T-helper 2 cell (primary cell): ENCODE data around the gene SRCIN1.

Experiments
- DNase-seq, 5 experiments: peaks; one replicate each; pipeline versions ENCODE4 v3.0.0 to v3.0.0-alpha.2; 2012 to 2022

SRCIN1 gene

GRCh38 chr17:38578229-38579082 is 27.3 kb downstream of the SRCIN1 start:
- no peak for DNase-seq

GRCh38 chr17:38577645-38578173 is 28.0 kb downstream of the SRCIN1 start:
- DNase-seq: no peak

GRCh38 chr17:38577244-38577643 is 28.5 kb downstream of the SRCIN1 start:
- no peak for DNase-seq

- no peak for DNase-seq
Observed at GRCh38 chr17:38575781-38576180, 30.0 kb downstream of the SRCIN1 start.

- no peak for DNase-seq
Observed at GRCh38 chr17:38574712-38575111, 31.0 kb downstream of the SRCIN1 start.

GRCh38 chr17:38572669-38573365 is 32.9 kb downstream of the SRCIN1 start:
- DNase-seq: no peak

- DNase-seq: no peak
Observed at GRCh38 chr17:38571833-38572668, 33.7 kb downstream of the SRCIN1 start.

- no peak for DNase-seq
Observed at GRCh38 chr17:38569701-38570512, 35.8 kb downstream of the SRCIN1 start.

GRCh38 chr17:38568845-38569510 is 36.8 kb downstream of the SRCIN1 start:
- DNase-seq: no peak

- no peak for DNase-seq
Observed at GRCh38 chr17:38568274-38568673, 37.5 kb downstream of the SRCIN1 start.

- DNase-seq: no peak
Observed at GRCh38 chr17:38567350-38567749, 38.4 kb downstream of the SRCIN1 start.

GRCh38 chr17:38566666-38567031 is 39.1 kb downstream of the SRCIN1 start:
- no peak for DNase-seq

GRCh38 chr17:38565853-38566665 is 39.7 kb downstream of the SRCIN1 start:
- no peak for DNase-seq

GRCh38 chr17:38564869-38565268 is 40.9 kb downstream of the SRCIN1 start:
- no peak for DNase-seq

- DNase-seq: no peak
Observed at GRCh38 chr17:38564254-38564837, 41.4 kb downstream of the SRCIN1 start.

- DNase-seq: no peak
Observed at GRCh38 chr17:38563362-38564253, 42.1 kb downstream of the SRCIN1 start.

- no peak for DNase-seq
Observed at GRCh38 chr17:38562903-38563302, 42.8 kb downstream of the SRCIN1 start.

GRCh38 chr17:38562215-38562569 is 43.6 kb downstream of the SRCIN1 start:
- no peak for DNase-seq
